ENCODE measurements around the gene METRNL. TPM values are rescaled to one million over a fixed set of nuclear protein-coding genes. Genes with fewer than 3 reads are reported as not detected.
A peak's percentile ranks its signal among the peaks of the same experiment; 100 is the strongest.
"Not testable (repeated sequence)": the region's sequence is repeated elsewhere in the genome, so short reads cannot be mapped to it uniquely, and the experiment has no call there.

The METRNL gene
- total RNA-seq, 1 experiment from 2014 or later, result 44.6 TPM

- Histone ChIP-seq H3K9me3 (ENCODE audit: insufficient read depth, low read depth) (no peaks in the 10 kb centered on the region), H3K27me3 (ENCODE audit: insufficient read depth, low read depth) (no peaks in the 10 kb centered on the region), H3K36me3 (ENCODE audit: low read depth) (no peaks in the 10 kb centered on the region), H3K9me2 (ENCODE audit: insufficient read depth) (no peaks in the 10 kb centered on the region), H3F3A (ENCODE audit: insufficient read depth, low read depth) (0 out of 2 replicates have a peak, but pooled peaks cover 4% of the 10 kb centered on the region), H3K4me3 (no peak overlapping the region), H3K4me2 (peak overlapping the region; percentile 38), H4K20me1 (ENCODE audit: insufficient read depth) (no peaks in the 10 kb centered on the region), H3K27ac (no peak overlapping the region), H3K4me1 (replicated peaks; ENCODE audit: insufficient read depth) (peaks cover 24% of the 10 kb centered on the region), H2AFZ (no peak overlapping the region), H3K79me2 (ENCODE audit: low read depth) (no peaks in the 10 kb centered on the region)
- peak; percentile 43 to 70 for DNase-seq
- TF ChIP-seq, protein P1, sequence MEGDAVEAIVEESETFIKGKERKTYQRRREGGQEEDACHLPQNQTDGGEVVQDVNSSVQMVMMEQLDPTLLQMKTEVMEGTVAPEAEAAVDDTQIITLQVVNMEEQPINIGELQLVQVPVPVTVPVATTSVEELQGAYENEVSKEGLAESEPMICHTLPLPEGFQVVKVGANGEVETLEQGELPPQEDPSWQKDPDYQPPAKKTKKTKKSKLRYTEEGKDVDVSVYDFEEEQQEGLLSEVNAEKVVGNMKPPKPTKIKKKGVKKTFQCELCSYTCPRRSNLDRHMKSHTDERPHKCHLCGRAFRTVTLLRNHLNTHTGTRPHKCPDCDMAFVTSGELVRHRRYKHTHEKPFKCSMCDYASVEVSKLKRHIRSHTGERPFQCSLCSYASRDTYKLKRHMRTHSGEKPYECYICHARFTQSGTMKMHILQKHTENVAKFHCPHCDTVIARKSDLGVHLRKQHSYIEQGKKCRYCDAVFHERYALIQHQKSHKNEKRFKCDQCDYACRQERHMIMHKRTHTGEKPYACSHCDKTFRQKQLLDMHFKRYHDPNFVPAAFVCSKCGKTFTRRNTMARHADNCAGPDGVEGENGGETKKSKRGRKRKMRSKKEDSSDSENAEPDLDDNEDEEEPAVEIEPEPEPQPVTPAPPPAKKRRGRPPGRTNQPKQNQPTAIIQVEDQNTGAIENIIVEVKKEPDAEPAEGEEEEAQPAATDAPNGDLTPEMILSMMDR (conservative IDR thresholded peaks at IDR 0.05), result no peak
- no TSS peak for BruUV-seq (replicated peaks)
- intact Hi-C loops (cut with micrococcal nuclease; ENCODE audit: unreplicated experiment), result no loop called here
- ChIA-PET POLR2A (ENCODE audit: unreplicated experiment) (interaction anchor here (0.6 kb wide), 1 partner anchor 51 kb away, joined by 4 read pairs; no protein-coding TSS in a partner anchor), CTCF (no interaction called here)
Measured at GRCh38 chr17:83132251-83133081, 53.1 kb downstream of the METRNL start.

DNA sequence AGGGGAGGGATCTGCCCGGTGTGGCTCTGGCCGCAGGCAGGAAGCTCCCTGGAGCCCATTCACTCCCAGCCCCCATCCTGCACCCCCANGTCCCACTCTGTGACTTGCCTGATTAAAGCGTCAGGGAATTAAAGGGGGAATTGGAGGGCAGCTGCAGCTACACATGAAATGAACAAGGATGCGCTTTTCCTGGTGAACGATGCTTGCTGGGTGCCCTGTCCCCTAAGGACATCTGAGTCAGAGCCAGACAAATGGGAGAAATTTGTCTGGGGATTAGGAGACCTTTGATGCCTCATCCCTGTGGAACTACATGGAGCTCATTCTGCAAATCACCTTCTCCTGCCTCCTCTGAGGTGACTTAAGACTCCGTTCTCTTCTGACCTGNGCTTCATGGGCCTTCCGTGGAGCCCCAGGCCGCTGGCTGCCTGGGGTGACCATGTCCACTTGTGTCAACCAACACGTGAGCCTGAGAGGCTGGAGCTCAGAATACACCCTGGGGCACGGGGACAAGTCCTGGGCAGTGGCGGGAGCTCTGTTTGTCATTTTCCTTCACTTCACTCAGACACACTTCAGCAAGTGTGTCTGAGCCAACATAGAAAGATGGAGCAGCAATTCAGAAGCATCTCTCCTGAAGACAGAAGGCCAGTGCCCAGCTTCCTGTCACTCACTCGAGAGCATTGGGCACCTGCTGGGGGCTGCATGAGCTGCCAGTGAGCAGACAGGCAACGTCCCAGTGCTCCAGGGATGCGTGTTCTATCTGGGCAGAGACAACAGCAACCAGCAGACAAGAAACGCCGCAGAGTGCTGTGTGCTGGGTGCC lies 54.1 kb downstream of the METRNL start:
- H3K4me2 ChIP-seq, result peak overlapping the region; percentile 38
- H3K9me3 ChIP-seq (ENCODE audit: insufficient read depth, low read depth), result no peaks in the 10 kb centered on the region
- H3K36me3 ChIP-seq (ENCODE audit: low read depth), result no peaks in the 10 kb centered on the region
- H3F3A ChIP-seq (ENCODE audit: insufficient read depth, low read depth), result 0 out of 2 replicates have a peak, but pooled peaks cover 4% of the 10 kb centered on the region
- no peaks in the 10 kb centered on the region for H3K9me2 ChIP-seq (ENCODE audit: insufficient read depth)
- ChIA-PET POLR2A (ENCODE audit: unreplicated experiment) (interaction anchor here (0.6 to 0.7 kb wide), 3 partner anchors 20 to 559 kb away, joined by 3 read pairs; no protein-coding TSS in a partner anchor), CTCF (no interaction called here)
- H3K4me3 ChIP-seq, result no peak overlapping the region
- TF ChIP-seq, protein P1 (conservative IDR thresholded peaks at IDR 0.05), result no peak
- TF ChIP-seq EZH2 (IDR thresholded peaks at IDR 0.05; ENCODE audit: low read depth), result no peak
- intact Hi-C loops (cut with micrococcal nuclease; ENCODE audit: unreplicated experiment), result no loop called here
- H3K27ac ChIP-seq, result no peak overlapping the region
- H3K79me2 ChIP-seq (ENCODE audit: low read depth), result no peaks in the 10 kb centered on the region
- no peaks in the 10 kb centered on the region for H3K27me3 ChIP-seq (ENCODE audit: insufficient read depth, low read depth)
- no peaks in the 10 kb centered on the region for H4K20me1 ChIP-seq (ENCODE audit: insufficient read depth)
- BruUV-seq (replicated peaks), result no TSS peak
- H2AFZ ChIP-seq, result no peak overlapping the region
- H3K4me1 ChIP-seq (replicated peaks; ENCODE audit: insufficient read depth), result peaks cover 24% of the 10 kb centered on the region
- DNase-seq, result peak; percentile 20 to 79

GRCh38 chr17:83134456-83134855 lies 55.0 kb downstream of the METRNL start:
- intact Hi-C loops (cut with micrococcal nuclease; ENCODE audit: unreplicated experiment); H3K4me2 ChIP-seq; H4K20me1 ChIP-seq (ENCODE audit: insufficient read depth); DNase-seq; CTCF ChIA-PET; POLR2A ChIA-PET (ENCODE audit: unreplicated experiment); H3K4me3 ChIP-seq; H3F3A ChIP-seq (ENCODE audit: insufficient read depth, low read depth); H2AFZ ChIP-seq; H3K27ac ChIP-seq; H3K9me2 ChIP-seq (ENCODE audit: insufficient read depth); H3K9me3 ChIP-seq (ENCODE audit: insufficient read depth, low read depth); H3K79me2 ChIP-seq (ENCODE audit: low read depth); H3K27me3 ChIP-seq (ENCODE audit: insufficient read depth, low read depth); H3K36me3 ChIP-seq (ENCODE audit: low read depth); BruUV-seq (replicated peaks): not testable (repeated sequence)
- H3K4me1 ChIP-seq (replicated peaks; ENCODE audit: insufficient read depth), result peaks cover 24% of the 10 kb centered on the region

Measured in PC-9 (cell line).